SK-N-SH (cell line): ENCODE data around the gene DFFB. TPM values are rescaled to one million over a fixed set of nuclear protein-coding genes. Genes with fewer than 3 reads are reported as not detected.

ENCODE experiments used
- CTCF ChIA-PET: fragments of 300-600, 350-600 bp; formaldehyde crosslinking; extraction: SDS; loops from one replicate; lab custom pipeline; 2021; lab: Yijun Ruan, JAX
- POLR2A ChIA-PET: fragments of 350-600 bp; sonication (Branson Sonifier 250); formaldehyde crosslinking; extraction: SDS; loops from one replicate; lab custom pipeline; 2020; ENCODE audit warnings: antibody characterized with exemption, inconsistent platforms; lab: Yijun Ruan, JAX
- DNase-seq: peaks from one replicate; pipeline ENCODE4 v3.0.0; 2012
- H2AFZ ChIP-seq: fragments of 200-600 bp; sonication (generic); 2 replicates; pipeline ENCODE4 v1.8.1; 2016; ENCODE audit warnings: antibody characterized with exemption, mild to moderate bottlenecking, low read depth
- H3F3A ChIP-seq: fragments of 200-600 bp; sonication (generic); replicated peaks from 2 replicates; pipeline ENCODE3; 2016; ENCODE audit warnings: antibody characterized with exemption, mild to moderate bottlenecking; ENCODE audit not compliant: insufficient read depth
- H3K27ac ChIP-seq, 2 experiments: fragments of 200-500 bp in 1 of 2; fragments of 200-600 bp in 1 of 2; sonication (Bioruptor generic) in 1 of 2; sonication (generic), shearing (Covaris generic) in 1 of 2; 2 replicates each; pipeline versions ENCODE4 v1.5.1 to v1.6.1; 2014 to 2016; ENCODE audit warnings: low read depth in 2 of 2, inconsistent platforms in 1 of 2, low read length in 1 of 2, mild to moderate bottlenecking in 1 of 2, mixed read lengths in 1 of 2
- H3K27me3 ChIP-seq: fragments of 200-600 bp; sonication (generic), shearing (Covaris generic); 2 replicates; pipeline ENCODE4 v1.6.1; 2016; ENCODE audit warnings: mixed run types; ENCODE audit not compliant: insufficient read depth
- H3K36me3 ChIP-seq, 2 experiments: fragments of 200-500 bp in 1 of 2; fragments of 200-600 bp in 1 of 2; sonication (Bioruptor generic) in 1 of 2; sonication (generic) in 1 of 2; replicated peaks in 1 of 2; 2 replicates each; pipeline versions ENCODE3 to v1.5.1; 2014 to 2016; ENCODE audit warnings: low read length in 1 of 2, mild to moderate bottlenecking in 1 of 2; ENCODE audit not compliant: insufficient read depth in 2 of 2, control insufficient read depth in 1 of 2
- H3K4me1 ChIP-seq, 2 experiments: fragments of 200-500 bp in 1 of 2; fragments of 200-600 bp in 1 of 2; sonication (Bioruptor generic) in 1 of 2; sonication (generic), shearing (Covaris generic) in 1 of 2; 2 replicates each; pipeline versions ENCODE4 v1.5.1 to v1.6.1; 2014 to 2016; ENCODE audit warnings: low read depth in 1 of 2, low read length in 1 of 2, mixed run types in 1 of 2; ENCODE audit not compliant: insufficient read depth in 2 of 2, control insufficient read depth in 1 of 2
- H3K4me2 ChIP-seq: fragments of 200-600 bp; sonication (generic), shearing (Covaris generic); 2 replicates; pipeline ENCODE4 v1.6.1; 2017; ENCODE audit warnings: mixed run types
- H3K4me3 ChIP-seq, 2 experiments: fragments of 200-500 bp in 1 of 2; fragments of 200-600 bp in 1 of 2; sonication (Bioruptor generic) in 1 of 2; sonication (generic), shearing (Covaris generic) in 1 of 2; 2 replicates each; pipeline versions ENCODE4 v1.5.1 to v1.8.1; 2014 to 2016; ENCODE audit warnings: low read depth in 2 of 2, inconsistent platforms in 1 of 2, low read length in 1 of 2, mild to moderate bottlenecking in 1 of 2, mixed read lengths in 1 of 2, moderate library complexity in 1 of 2
- H3K79me2 ChIP-seq: fragments of 200-600 bp; sonication (generic); 2 replicates; pipeline ENCODE4 v1.8.1; 2017; ENCODE audit warnings: mild to moderate bottlenecking; ENCODE audit not compliant: insufficient read depth
- H3K9ac ChIP-seq: fragments of 200-600 bp; sonication (generic); 2 replicates; pipeline ENCODE4 v1.6.1; 2017; ENCODE audit warnings: mixed run types
- H3K9me2 ChIP-seq: fragments of 200-600 bp; sonication (generic); 2 replicates; pipeline ENCODE4 v1.6.1; 2017; ENCODE audit warnings: mixed run types
- H3K9me3 ChIP-seq: fragments of 200-600 bp; sonication (generic); 2 replicates; pipeline ENCODE4 v1.6.1; 2017; ENCODE audit warnings: mixed run types, mild to moderate bottlenecking, moderate library complexity
- H4K20me1 ChIP-seq: fragments of 200-600 bp; sonication (generic); 2 replicates; pipeline ENCODE4 v1.6.1; 2017; ENCODE audit warnings: mild to moderate bottlenecking, mixed run types; ENCODE audit not compliant: insufficient read depth
- CTCF ChIP-seq: fragments of 200-600 bp; sonication (generic); IDR thresholded peaks from 2 replicates; pipeline ENCODE4 v1.6.1; 2017; ENCODE audit warnings: antibody characterized with exemption, mild to moderate bottlenecking, moderate library complexity
- ELF1 ChIP-seq: IDR thresholded peaks from 2 replicates; pipeline ENCODE4 v1.4.0; 2012
- EZH2phosphoT487 ChIP-seq: fragments of 200-600 bp; sonication (generic); IDR thresholded peaks from 2 replicates; pipeline ENCODE4 v1.6.1; 2017; ENCODE audit warnings: low read depth, mixed run types, mild to moderate bottlenecking, antibody characterized with exemption, moderate library complexity, borderline replicate concordance
- GATA2 ChIP-seq: sonication (generic); formaldehyde crosslinking; IDR thresholded peaks from 2 replicates; pipeline ENCODE4 v1.5.0; 2020; ENCODE audit warnings: mild to moderate bottlenecking, missing genetic modification reagents
- MAX ChIP-seq: IDR thresholded peaks from 2 replicates; pipeline ENCODE4 v1.4.0; 2012; ENCODE audit warnings: low read depth
- MXI1 ChIP-seq: IDR thresholded peaks from 2 replicates; pipeline ENCODE4 v1.6.1; 2012; ENCODE audit warnings: mild to moderate bottlenecking, low read depth, low read length, improper control_type of control experiment
- NRF1 ChIP-seq: IDR thresholded peaks from 2 replicates; pipeline ENCODE4 v1.6.1; 2012; ENCODE audit warnings: low read depth, mild to moderate bottlenecking, low read length
- PBX3 ChIP-seq: IDR thresholded peaks from 2 replicates; pipeline ENCODE4; 2012
- SIN3A ChIP-seq: IDR thresholded peaks from 2 replicates; pipeline ENCODE4 v1.6.1; 2012; ENCODE audit warnings: low read depth, mild to moderate bottlenecking, low read length, moderate library complexity, borderline replicate concordance
- TEAD4 ChIP-seq: IDR thresholded peaks from 2 replicates; pipeline ENCODE4 v1.4.0; 2012; ENCODE audit warnings: mild to moderate bottlenecking, borderline replicate concordance; ENCODE audit not compliant: insufficient read depth
- USF2 ChIP-seq: fragments of 150-350 bp; IDR thresholded peaks from 2 replicates; pipeline ENCODE4 v1.6.1; 2017; ENCODE audit warnings: antibody characterized with exemption, low read length, low read depth, borderline replicate concordance
- WGBS: methylation state at CpG from one replicate; pipeline ENCODE4 v1.1.6; 2017; ENCODE audit warnings: low lambda C conversion rate; 5-methylcytosine and 5-hydroxymethylcytosine counted together
- polyA plus RNA-seq, 3 experiments: library from polyadenylated mRNA; depleted of rRNA; stranded (reverse); fragments of >200 nt; gene quantifications; 2 replicates each; pipeline ENCODE4 v1.2.3, GENCODE V29; 2012

DFFB gene
- polyA plus RNA-seq, 1 of the 3 experiments (the other 2 are of a cell fraction) = 8.2 TPM

GRCh38 chr1:3876716-3877115, 19.4 kb downstream of the DFFB start:
- no peaks in the 10 kb centered on the region for H3K79me2 ChIP-seq
- H3K4me1 ChIP-seq = no peaks in the 10 kb centered on the region
- H3K4me3 ChIP-seq = no peak overlapping the region
- ChIA-PET CTCF (no interaction called here), POLR2A (no interaction called here)
- 95% methylated on average over 16 of the region's 16 CpGs for WGBS
- no peak overlapping the region for H3K27ac ChIP-seq
- DNase-seq = no peak
- H4K20me1 ChIP-seq = no peaks in the 10 kb centered on the region
- peaks cover 3% of the 10 kb centered on the region for H3F3A ChIP-seq
- peaks cover 7 to 22% of the 10 kb centered on the region in 2 experiments for H3K36me3 ChIP-seq
- H3K9me2 ChIP-seq = no peaks in the 10 kb centered on the region
- TF ChIP-seq GATA2 (no peak), ELF1 (no peak), NRF1 (no peak), MAX (no peak), EZH2phosphoT487 (no peak), SIN3A (no peak), CTCF (no peak)
- no peak overlapping the region for H2AFZ ChIP-seq
- no peaks in the 10 kb centered on the region for H3K9me3 ChIP-seq
- no peak overlapping the region for H3K4me2 ChIP-seq
- H3K9ac ChIP-seq = no peak overlapping the region
- H3K27me3 ChIP-seq = no peaks in the 10 kb centered on the region

GRCh38 chr1:3879099-3879498, 21.8 kb downstream of the DFFB start:
- WGBS = 89% methylated on average over 7 of the region's 7 CpGs
- CTCF ChIA-PET = no interaction called here
- POLR2A ChIA-PET = no interaction called here

More at GRCh38 chr1:3879099-3879498, 21.8 kb downstream of the DFFB start:
- Histone ChIP-seq H2AFZ (no peak overlapping the region), H3F3A (no peaks in the 10 kb centered on the region), H3K36me3 (peaks cover 7 to 17% of the 10 kb centered on the region in 2 experiments), H3K4me3 (no peak overlapping the region; a peak in 1 of 4 replicates), H3K9me2 (no peaks in the 10 kb centered on the region), H3K9ac (no peak overlapping the region), H3K4me2 (no peak overlapping the region), H4K20me1 (no peaks in the 10 kb centered on the region), H3K9me3 (no peaks in the 10 kb centered on the region), H3K27me3 (no peaks in the 10 kb centered on the region), H3K79me2 (no peaks in the 10 kb centered on the region), H3K27ac (no peak overlapping the region), H3K4me1 (no peaks in the 10 kb centered on the region)
- no peak for DNase-seq
- no peak for TF ChIP-seq MAX
- no peak for TF ChIP-seq PBX3
- no peak for TF ChIP-seq MXI1
- TF ChIP-seq TEAD4 = no peak
- TF ChIP-seq USF2 = no peak
